K562 (cell line): Measurements from ENCODE around the gene HERC5. TPM values are rescaled to one million over a fixed set of nuclear protein-coding genes. Genes with fewer than 3 reads are reported as not detected.

Experiments
- ATAC-seq: fragments of 200-7000 bp; cut with Tn5 transposase; 3 replicates; pipeline ENCODE4 v1.9.1; 2020; ENCODE audit warnings: moderate library complexity
- BruUV-seq: library from RNA; stranded (reverse); fragments of 400-500 nt; replicated peaks from 2 replicates; lab custom pipeline; 2021; lab: Mats Ljungman, UMichigan
- CTCF ChIA-PET: fragments of 300-600 bp; formaldehyde crosslinking; extraction: SDS; loops from one replicate; lab custom pipeline; 2021; ENCODE audit warnings: low intra/inter-chr PET ratio; lab: Yijun Ruan, JAX
- POLR2A ChIA-PET: fragments of 300-600, 350-650 bp; sonication (Branson Sonifier 250); formaldehyde crosslinking; extraction: SDS; loops from one replicate; lab custom pipeline; 2021; ENCODE audit warnings: antibody characterized with exemption, inconsistent platforms; lab: Yijun Ruan, JAX
- DNase-seq, 4 experiments: peaks; one replicate each; pipeline versions ENCODE4 v3.0.0 to v3.0.0-alpha.2; 2011 to 2018; ENCODE audit warnings: low spot score in 3 of 4, mixed read lengths in 3 of 4; ENCODE audit errors: extremely low read depth in 1 of 4
- FAIRE-seq: peaks from 2 replicates; lab custom pipeline; 2011; peaks lifted over from hg19 to GRCh38; lab: Jason Lieb, UNC
- H2AFZ ChIP-seq: 2 replicates; pipeline ENCODE4 v1.6.0; 2011; ENCODE audit warnings: low read depth, low read length, control low read depth, inconsistent platforms
- H3K27ac ChIP-seq: fragments of 200-600 bp; 3 replicates; pipeline ENCODE4 v1.8.0; 2011; ENCODE audit warnings: low read depth, mild to moderate bottlenecking, control low read depth, inconsistent platforms, low read length, moderate library complexity, mixed read lengths; ENCODE audit errors: extremely low read depth
- H3K27me3 ChIP-seq, 2 experiments: fragments of 300-600 bp in 1 of 2; 2 replicates in 1 of 2; 3 replicates in 1 of 2; pipeline versions ENCODE4 v1.6.0 to v1.8.0; 2011; ENCODE audit warnings: inconsistent platforms in 2 of 2, low read length in 2 of 2, mild to moderate bottlenecking in 1 of 2, mixed read lengths in 1 of 2, moderate library complexity in 1 of 2; ENCODE audit not compliant: control insufficient read depth in 2 of 2, insufficient read depth in 2 of 2
- H3K36me3 ChIP-seq: fragments of 300-600 bp; 3 replicates; pipeline ENCODE4 v1.8.0; 2011; ENCODE audit warnings: mild to moderate bottlenecking, low read length, inconsistent platforms; ENCODE audit not compliant: control insufficient read depth, insufficient read depth
- H3K4me1 ChIP-seq, 2 experiments: fragments of 200-600 bp in 1 of 2; replicated peaks in 1 of 2; 2 replicates in 1 of 2; 3 replicates in 1 of 2; pipeline versions ENCODE4 v1.5.1 to v1.8.0; 2011; ENCODE audit warnings: inconsistent platforms in 2 of 2, low read length in 2 of 2, mild to moderate bottlenecking in 1 of 2, mixed read lengths in 1 of 2, moderate library complexity in 1 of 2; ENCODE audit not compliant: control insufficient read depth in 2 of 2, insufficient read depth in 2 of 2
- H3K4me2 ChIP-seq: 2 replicates; pipeline ENCODE4 v1.6.1; 2011; ENCODE audit warnings: low read length, control low read depth, inconsistent platforms, mixed read lengths; ENCODE audit not compliant: insufficient read depth
- H3K4me3 ChIP-seq: fragments of 200-600 bp; sonication (generic), shearing (Covaris generic); 2 replicates; pipeline ENCODE4 v1.5.1; 2016; ENCODE audit warnings: control low read depth, inconsistent platforms
- H3K79me2 ChIP-seq: fragments of 200-600 bp; 3 replicates; pipeline ENCODE4 v1.8.0; 2011; ENCODE audit warnings: low read length, inconsistent platforms; ENCODE audit not compliant: control insufficient read depth, insufficient read depth
- H3K9ac ChIP-seq, 2 experiments: 2 replicates each; pipeline versions ENCODE4 v1.6.0 to v1.6.1; 2011; ENCODE audit warnings: low read depth in 2 of 2, low read length in 2 of 2, control low read depth in 1 of 2, inconsistent platforms in 1 of 2, mild to moderate bottlenecking in 1 of 2, mixed read lengths in 1 of 2; ENCODE audit not compliant: insufficient read depth in 1 of 2
- H3K9me1 ChIP-seq: one replicate; pipeline ENCODE4 v1.6.0; 2011; ENCODE audit warnings: inconsistent platforms, mild to moderate bottlenecking, low read length, moderate library complexity; ENCODE audit not compliant: control insufficient read depth, insufficient read depth
- H3K9me3 ChIP-seq: replicated peaks from 2 replicates; pipeline ENCODE4 v1.5.1; 2011; ENCODE audit warnings: low read depth, low read length, inconsistent platforms; ENCODE audit not compliant: control insufficient read depth, insufficient read depth
- H4K20me1 ChIP-seq: replicated peaks from 2 replicates; pipeline ENCODE4 v1.6.1; 2011; ENCODE audit warnings: low read length, inconsistent platforms, mixed read lengths; ENCODE audit not compliant: control insufficient read depth, insufficient read depth
- E2F3 ChIP-seq: fragments of 250-450 bp; sonication (Bioruptor Pico); IDR thresholded peaks from 2 replicates; pipeline ENCODE4 v1.4.0; 2020; ENCODE audit warnings: mild to moderate bottlenecking
- FUS ChIP-seq: fragments of 200-400 bp; formaldehyde crosslinking; optimal IDR thresholded peaks from 2 replicates; pipeline ENCODE3; 2017; ENCODE audit warnings: low read depth, low read length
- RBM22 ChIP-seq: fragments of 200-400 bp; formaldehyde crosslinking; IDR thresholded peaks from 2 replicates; pipeline ENCODE4 v1.6.1; 2018; ENCODE audit warnings: low read length, low read depth; ENCODE audit not compliant: poor library complexity, severe bottlenecking
- WHSC1 ChIP-seq: IDR thresholded peaks from one replicate; pipeline ENCODE4 v1.6.1; 2012; ENCODE audit warnings: low read length, control low read depth, inconsistent platforms
- ZFP91 ChIP-seq: sonication (generic); formaldehyde crosslinking; IDR thresholded peaks from 2 replicates; pipeline ENCODE4 v1.8.0; 2022; ENCODE audit warnings: mild to moderate bottlenecking, missing genetic modification reagents
- ZNF444 ChIP-seq: fragments of 250-450 bp; sonication (Bioruptor Pico); IDR thresholded peaks from 2 replicates; pipeline ENCODE4 v1.4.0; 2020; ENCODE audit warnings: mild to moderate bottlenecking, moderate library complexity
- WGBS: fragments of 100-300 bp; shearing (Covaris generic); methylation state at CpG from one replicate; pipeline ENCODE4 v1.1.6; 2016; ENCODE audit warnings: low coverage, mixed read lengths; ENCODE audit not compliant: insufficient coverage; ENCODE audit errors: missing lambda C conversion rate; 5-methylcytosine and 5-hydroxymethylcytosine counted together
- in situ Hi-C: fragments of 300-500 bp; cut with MboI; formaldehyde crosslinking; loops from 4 replicates; pipeline ENCODE4 v1.15.0; 2018; ENCODE audit warnings: inconsistent platforms, mixed read lengths
- intact Hi-C: fragments of 100-400 bp; cut with micrococcal nuclease; formaldehyde crosslinking; loops from 2 replicates; pipeline ENCODE4 v1.14.2; 2022
- polyA plus RNA-seq, 8 experiments: library from polyadenylated mRNA; depleted of rRNA in 4 of 8; stranded (reverse) in 5 of 8; unstranded in 3 of 8; fragments of >200 nt; fragmentation: Nextera tagmentation in 2 of 8; fragmentation: Illumina TruSeq in 1 of 8; extraction: Ambion mirVana in 2 of 8; extraction: Trizol in 1 of 8; gene quantifications; 2 replicates each; pipeline versions ENCODE4 v1.2.1 to v1.2.3, GENCODE V29; 2011 to 2014; ENCODE audit warnings: inconsistent platforms in 1 of 8, missing spikeins in 1 of 8
- total RNA-seq, 7 experiments: library from RNA; depleted of rRNA in 6 of 7; stranded (reverse); fragments of >200 nt in 6 of 7; fragmentation: Illumina TruSeq in 2 of 7; extraction: Trizol in 2 of 7; gene quantifications; 2 replicates each; pipeline versions ENCODE4 v1.2.1 to v1.2.3, GENCODE V29; 2011 to 2021; ENCODE audit warnings: low replicate concordance in 1 of 7
- TF ChIP-seq, protein P1 (sequence below): fragments of 250-450 bp; sonication (Bioruptor Pico); IDR thresholded peaks from 2 replicates; pipeline ENCODE4 v1.6.1; 2021; ENCODE audit warnings: mild to moderate bottlenecking
- TF ChIP-seq, protein P2 (sequence below): fragments of 450-650 bp; IDR thresholded peaks from 2 replicates; pipeline ENCODE4 v1.6.1; 2016; ENCODE audit warnings: low read depth, mild to moderate bottlenecking, moderate library complexity
- TF ChIP-seq, protein P3 (sequence below), 3 experiments: fragments of 200-800 bp in 1 of 3; fragments of 250-450 bp in 1 of 3; fragments of 450-650 bp in 1 of 3; sonication (Bioruptor Pico) in 1 of 3; sonication (Bioruptor generic) in 1 of 3; formaldehyde crosslinking in 1 of 3; IDR thresholded peaks; 2 replicates each; pipeline versions ENCODE4 v1.6.1 to v1.8.0; 2016 to 2022; ENCODE audit warnings: mild to moderate bottlenecking in 2 of 3, missing genetic modification characterization in 2 of 3, missing compliant biosample characterization in 1 of 3, moderate library complexity in 1 of 3

HERC5 gene
- total and polyA plus RNA-seq, 9 of the 15 experiments (the other 6 are each of a cell fraction or from before 2014, with no cell fraction given) = 0.18 TPM; not detected in 8

GRCh38 chr4:88467392-88467791 lies 10.5 kb downstream of the HERC5 start:
- no peak overlapping the region for H2AFZ ChIP-seq
- no peaks in the 10 kb centered on the region for H3K9me3 ChIP-seq
- no peak overlapping the region for H3K4me2 ChIP-seq
- 0% methylated on average over 2 of the region's 2 CpGs for WGBS
- BruUV-seq = no TSS peak
- no peaks in the 10 kb centered on the region for H3K9me1 ChIP-seq
- no peaks in the 10 kb centered on the region for H3K79me2 ChIP-seq
- H3K27ac ChIP-seq = no peak overlapping the region
- TF ChIP-seq ZNF444 (CRISPR knock-in tag) (no peak), FUS (no peak), WHSC1 (no peak), ZFP91 (CRISPR knock-in tag) (no peak), E2F3 (no peak), RBM22 (no peak)
- TF ChIP-seq, protein P1, sequence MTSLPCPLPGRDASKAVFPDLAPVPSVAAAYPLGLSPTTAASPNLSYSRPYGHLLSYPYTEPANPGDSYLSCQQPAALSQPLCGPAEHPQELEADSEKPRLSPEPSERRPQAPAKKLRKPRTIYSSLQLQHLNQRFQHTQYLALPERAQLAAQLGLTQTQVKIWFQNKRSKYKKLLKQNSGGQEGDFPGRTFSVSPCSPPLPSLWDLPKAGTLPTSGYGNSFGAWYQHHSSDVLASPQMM (CRISPR knock-in tag) = no peak
- TF ChIP-seq, protein P2, sequence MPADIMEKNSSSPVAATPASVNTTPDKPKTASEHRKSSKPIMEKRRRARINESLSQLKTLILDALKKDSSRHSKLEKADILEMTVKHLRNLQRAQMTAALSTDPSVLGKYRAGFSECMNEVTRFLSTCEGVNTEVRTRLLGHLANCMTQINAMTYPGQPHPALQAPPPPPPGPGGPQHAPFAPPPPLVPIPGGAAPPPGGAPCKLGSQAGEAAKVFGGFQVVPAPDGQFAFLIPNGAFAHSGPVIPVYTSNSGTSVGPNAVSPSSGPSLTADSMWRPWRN = no peak
- TF ChIP-seq, protein P3, sequence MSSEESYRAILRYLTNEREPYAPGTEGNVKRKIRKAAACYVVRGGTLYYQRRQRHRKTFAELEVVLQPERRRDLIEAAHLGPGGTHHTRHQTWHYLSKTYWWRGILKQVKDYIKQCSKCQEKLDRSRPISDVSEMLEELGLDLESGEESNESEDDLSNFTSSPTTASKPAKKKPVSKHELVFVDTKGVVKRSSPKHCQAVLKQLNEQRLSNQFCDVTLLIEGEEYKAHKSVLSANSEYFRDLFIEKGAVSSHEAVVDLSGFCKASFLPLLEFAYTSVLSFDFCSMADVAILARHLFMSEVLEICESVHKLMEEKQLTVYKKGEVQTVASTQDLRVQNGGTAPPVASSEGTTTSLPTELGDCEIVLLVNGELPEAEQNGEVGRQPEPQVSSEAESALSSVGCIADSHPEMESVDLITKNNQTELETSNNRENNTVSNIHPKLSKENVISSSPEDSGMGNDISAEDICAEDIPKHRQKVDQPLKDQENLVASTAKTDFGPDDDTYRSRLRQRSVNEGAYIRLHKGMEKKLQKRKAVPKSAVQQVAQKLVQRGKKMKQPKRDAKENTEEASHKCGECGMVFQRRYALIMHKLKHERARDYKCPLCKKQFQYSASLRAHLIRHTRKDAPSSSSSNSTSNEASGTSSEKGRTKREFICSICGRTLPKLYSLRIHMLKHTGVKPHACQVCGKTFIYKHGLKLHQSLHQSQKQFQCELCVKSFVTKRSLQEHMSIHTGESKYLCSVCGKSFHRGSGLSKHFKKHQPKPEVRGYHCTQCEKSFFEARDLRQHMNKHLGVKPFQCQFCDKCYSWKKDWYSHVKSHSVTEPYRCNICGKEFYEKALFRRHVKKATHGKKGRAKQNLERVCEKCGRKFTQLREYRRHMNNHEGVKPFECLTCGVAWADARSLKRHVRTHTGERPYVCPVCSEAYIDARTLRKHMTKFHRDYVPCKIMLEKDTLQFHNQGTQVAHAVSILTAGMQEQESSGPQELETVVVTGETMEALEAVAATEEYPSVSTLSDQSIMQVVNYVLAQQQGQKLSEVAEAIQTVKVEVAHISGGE (CRISPR knock-in tag; IDR thresholded peaks at IDR 0.05) = no peak
- intact Hi-C loops (no loop called here), in situ Hi-C loops (no loop called here)
- CTCF ChIA-PET = no interaction called here
- no peaks in the 10 kb centered on the region for H3K36me3 ChIP-seq
- ATAC-seq (no peak), FAIRE-seq (no peak), DNase-seq (no peak)
- H3K4me1 ChIP-seq = no peaks in the 10 kb centered on the region
- H3K27me3 ChIP-seq = no peaks in the 10 kb centered on the region
- H4K20me1 ChIP-seq = no peaks in the 10 kb centered on the region
- H3K9ac ChIP-seq = no peak overlapping the region
- POLR2A ChIA-PET = no interaction called here
- H3K4me3 ChIP-seq = no peak overlapping the region
